Measurements from ENCODE around the gene C19orf44.

C19orf44 gene

GRCh38 chr19:16456652-16457194, 39.5 kb upstream of the C19orf44 start:
- DNase-seq (ENCODE audit: low spot score), result no peak
- TF ChIP-seq, protein P1, sequence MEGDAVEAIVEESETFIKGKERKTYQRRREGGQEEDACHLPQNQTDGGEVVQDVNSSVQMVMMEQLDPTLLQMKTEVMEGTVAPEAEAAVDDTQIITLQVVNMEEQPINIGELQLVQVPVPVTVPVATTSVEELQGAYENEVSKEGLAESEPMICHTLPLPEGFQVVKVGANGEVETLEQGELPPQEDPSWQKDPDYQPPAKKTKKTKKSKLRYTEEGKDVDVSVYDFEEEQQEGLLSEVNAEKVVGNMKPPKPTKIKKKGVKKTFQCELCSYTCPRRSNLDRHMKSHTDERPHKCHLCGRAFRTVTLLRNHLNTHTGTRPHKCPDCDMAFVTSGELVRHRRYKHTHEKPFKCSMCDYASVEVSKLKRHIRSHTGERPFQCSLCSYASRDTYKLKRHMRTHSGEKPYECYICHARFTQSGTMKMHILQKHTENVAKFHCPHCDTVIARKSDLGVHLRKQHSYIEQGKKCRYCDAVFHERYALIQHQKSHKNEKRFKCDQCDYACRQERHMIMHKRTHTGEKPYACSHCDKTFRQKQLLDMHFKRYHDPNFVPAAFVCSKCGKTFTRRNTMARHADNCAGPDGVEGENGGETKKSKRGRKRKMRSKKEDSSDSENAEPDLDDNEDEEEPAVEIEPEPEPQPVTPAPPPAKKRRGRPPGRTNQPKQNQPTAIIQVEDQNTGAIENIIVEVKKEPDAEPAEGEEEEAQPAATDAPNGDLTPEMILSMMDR (IDR thresholded peaks at IDR 0.05; ENCODE audit: extremely low read depth, missing control alignments), result no peak

GRCh38 chr19:16457195-16457953, 38.8 kb upstream of the C19orf44 start:
- no peak for DNase-seq (ENCODE audit: low spot score)
- TF ChIP-seq, protein P1 (IDR thresholded peaks at IDR 0.05; ENCODE audit: extremely low read depth, missing control alignments), result no peak

GRCh38 chr19:16457954-16458331, 38.3 kb upstream of the C19orf44 start:
- TF ChIP-seq, protein P1 (IDR thresholded peaks at IDR 0.05; ENCODE audit: extremely low read depth, missing control alignments), result no peak
- DNase-seq (ENCODE audit: low spot score), result no peak

GRCh38 chr19:16458391-16459341, 37.5 kb upstream of the C19orf44 start:
- TF ChIP-seq, protein P1 (IDR thresholded peaks at IDR 0.05; ENCODE audit: extremely low read depth, missing control alignments), result no peak
- no peak for DNase-seq (ENCODE audit: low spot score)

GRCh38 chr19:16459680-16460079, 36.5 kb upstream of the C19orf44 start:
- TF ChIP-seq, protein P1 (IDR thresholded peaks at IDR 0.05; ENCODE audit: extremely low read depth, missing control alignments), result no peak
- DNase-seq (ENCODE audit: low spot score), result no peak

- no peak for DNase-seq (ENCODE audit: low spot score)
- TF ChIP-seq, protein P1 (IDR thresholded peaks at IDR 0.05; ENCODE audit: extremely low read depth, missing control alignments), result no peak
Observed at GRCh38 chr19:16460454-16460853, 35.7 kb upstream of the C19orf44 start.

GRCh38 chr19:16461630-16462051, 34.6 kb upstream of the C19orf44 start:
- no peak for DNase-seq (ENCODE audit: low spot score)
- TF ChIP-seq, protein P1 (IDR thresholded peaks at IDR 0.05; ENCODE audit: extremely low read depth, missing control alignments), result no peak
